Activated T-cell treated with anti-CD3 and anti-CD28 coated beads, Interleukin-2, amount 50 U/mL, for 72 hours (primary cell): ENCODE measurements around the gene ABL2. TPM values are rescaled to one million over a fixed set of nuclear protein-coding genes. Genes with fewer than 3 reads are reported as not detected.
"Not testable (repeated sequence)": the region's sequence is repeated elsewhere in the genome, so short reads cannot be mapped to it uniquely, and the experiment has no call there.

Experiments
- ATAC-seq, 2 donors: fragments of 150-1000 bp; cut with Tn5 transposase; replicated peaks in 1 of 2; 2 replicates each; pipeline ENCODE4 v1.10.0; 2021; ENCODE audit warnings: moderate library complexity in 2 of 2, mild to moderate bottlenecking in 1 of 2
- DNase-seq, 2 donors: peaks; one replicate each; pipeline ENCODE4 v3.0.0; 2021 to 2022; ENCODE audit warnings: mixed read lengths in 1 of 2
- H3K27ac Mint-ChIP-seq: one replicate; pipeline ENCODE4 v1.8.0; 2022; ENCODE audit warnings: mild to moderate bottlenecking, moderate library complexity, mixed read lengths
- H3K27me3 Mint-ChIP-seq: one replicate; pipeline ENCODE4 v1.8.0; 2022; ENCODE audit warnings: low read depth, mixed read lengths
- H3K36me3 Mint-ChIP-seq, 2 donors: one replicate each; pipeline ENCODE4 v1.8.0; 2022; ENCODE audit warnings: mixed read lengths in 2 of 2, mild to moderate bottlenecking in 1 of 2; ENCODE audit not compliant: insufficient read depth in 2 of 2
- H3K4me1 Mint-ChIP-seq: one replicate; pipeline ENCODE4 v1.8.0; 2022; ENCODE audit warnings: low read depth, mixed read lengths
- H3K4me3 Mint-ChIP-seq, 2 donors: one replicate each; pipeline ENCODE4 v1.8.0; 2022; ENCODE audit warnings: mild to moderate bottlenecking in 2 of 2, mixed read lengths in 2 of 2, moderate library complexity in 2 of 2
- H3K9me3 Mint-ChIP-seq, 2 donors: one replicate each; pipeline ENCODE4 v1.8.0; 2022; ENCODE audit warnings: mixed read lengths in 2 of 2
- total RNA-seq, 2 donors: library from RNA; stranded (reverse); gene quantifications; one replicate each; pipeline ENCODE4 v1.2.3, GENCODE V29; 2022

Gene ABL2
- total RNA-seq, 2 donors from 2014 or later: 11.9 to 12.2 TPM

- ATAC-seq (no peak), DNase-seq (no peak)
- H3K27me3 Mint-ChIP-seq: no peaks in the 10 kb centered on the region
- H3K4me3 Mint-ChIP-seq: no peak overlapping the region
- no peaks in the 10 kb centered on the region for H3K36me3 Mint-ChIP-seq
- H3K4me1 Mint-ChIP-seq: peaks cover 7% of the 10 kb centered on the region
- H3K27ac Mint-ChIP-seq: no peak overlapping the region
- H3K9me3 Mint-ChIP-seq: no peaks in the 10 kb centered on the region
These were observed 51.3 kb downstream of the ABL2 start for GRCh38 chr1:179178183-179178582.

- Mint-ChIP-seq H3K9me3 (no peaks in the 10 kb centered on the region), H3K27me3 (no peaks in the 10 kb centered on the region), H3K4me1 (peaks cover 7% of the 10 kb centered on the region), H3K27ac (no peak overlapping the region), H3K36me3 (no peaks in the 10 kb centered on the region), H3K4me3 (no peak overlapping the region)
- no peak for DNase-seq
- ATAC-seq: no peak
These were observed 51.9 kb downstream of the ABL2 start for GRCh38 chr1:179177615-179178014.

- H3K4me1 Mint-ChIP-seq: peaks cover 3% of the 10 kb centered on the region
These were observed 52.3 kb downstream of the ABL2 start for GRCh38 chr1:179177182-179177581.

GRCh38 chr1:179175011-179175841 lies 54.3 kb downstream of the ABL2 start:
- DNase-seq (no peak), ATAC-seq (no peak)
- no peaks in the 10 kb centered on the region for H3K9me3 Mint-ChIP-seq
- H3K4me3 Mint-ChIP-seq: no peak overlapping the region
- H3K36me3 Mint-ChIP-seq: no peaks in the 10 kb centered on the region
- no peaks in the 10 kb centered on the region for H3K27me3 Mint-ChIP-seq
- H3K4me1 Mint-ChIP-seq: no peaks in the 10 kb centered on the region
- H3K27ac Mint-ChIP-seq: no peak overlapping the region

More at GRCh38 chr1:179177182-179177581, 52.3 kb downstream of the ABL2 start:
- Mint-ChIP-seq H3K9me3 (no peaks in the 10 kb centered on the region), H3K27me3 (no peaks in the 10 kb centered on the region), H3K36me3 (no peaks in the 10 kb centered on the region), H3K4me3 (no peak overlapping the region), H3K27ac (no peak overlapping the region)
- no peak for DNase-seq
- ATAC-seq: no peak

- H3K27ac Mint-ChIP-seq, ATAC-seq, H3K9me3 Mint-ChIP-seq, H3K4me3 Mint-ChIP-seq, H3K36me3 Mint-ChIP-seq, H3K4me1 Mint-ChIP-seq, DNase-seq, H3K27me3 Mint-ChIP-seq: not testable (repeated sequence)
These were observed 59.1 kb downstream of the ABL2 start for GRCh38 chr1:179170468-179170770.

GRCh38 chr1:179169616-179170467 lies 59.6 kb downstream of the ABL2 start:
- DNase-seq (no peak), ATAC-seq (no peak)
- Mint-ChIP-seq H3K27me3 (no peaks in the 10 kb centered on the region), H3K4me1 (no peaks in the 10 kb centered on the region), H3K36me3 (no peaks in the 10 kb centered on the region), H3K4me3 (no peak overlapping the region), H3K27ac (no peak overlapping the region), H3K9me3 (no peaks in the 10 kb centered on the region)

- Mint-ChIP-seq H3K27me3 (no peaks in the 10 kb centered on the region), H3K4me1 (peaks cover 4% of the 10 kb centered on the region), H3K27ac (no peak overlapping the region), H3K4me3 (no peak overlapping the region), H3K9me3 (no peaks in the 10 kb centered on the region), H3K36me3 (no peaks in the 10 kb centered on the region)
- DNase-seq (no peak), ATAC-seq (no peak)
These were observed 60.9 kb downstream of the ABL2 start for GRCh38 chr1:179168536-179168935.

DNA sequence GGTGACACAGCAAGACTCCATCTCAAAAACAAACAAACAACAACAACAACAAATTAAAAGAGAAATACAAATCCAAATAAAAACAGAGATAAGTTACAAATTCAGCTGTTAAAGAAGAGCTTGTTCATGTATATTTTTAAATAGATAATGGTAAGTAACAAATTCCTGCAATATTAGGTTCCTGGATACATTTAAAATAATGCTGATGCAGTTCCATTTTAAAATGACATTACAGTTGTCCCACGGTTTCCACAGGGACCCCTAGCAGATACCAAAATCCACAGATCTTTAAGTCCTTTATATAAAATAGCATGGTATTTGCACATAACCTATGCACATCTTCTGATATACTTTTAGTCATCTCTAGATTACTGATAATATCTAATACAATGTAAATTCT lies 61.5 kb downstream of the ABL2 start:
- no peaks in the 10 kb centered on the region for H3K9me3 Mint-ChIP-seq
- peaks cover 5% of the 10 kb centered on the region for H3K4me1 Mint-ChIP-seq
- no peak overlapping the region for H3K4me3 Mint-ChIP-seq
- no peaks in the 10 kb centered on the region for H3K27me3 Mint-ChIP-seq
- no peak for ATAC-seq
- H3K36me3 Mint-ChIP-seq: no peaks in the 10 kb centered on the region
- no peak for DNase-seq
- H3K27ac Mint-ChIP-seq: no peak overlapping the region

DNA sequence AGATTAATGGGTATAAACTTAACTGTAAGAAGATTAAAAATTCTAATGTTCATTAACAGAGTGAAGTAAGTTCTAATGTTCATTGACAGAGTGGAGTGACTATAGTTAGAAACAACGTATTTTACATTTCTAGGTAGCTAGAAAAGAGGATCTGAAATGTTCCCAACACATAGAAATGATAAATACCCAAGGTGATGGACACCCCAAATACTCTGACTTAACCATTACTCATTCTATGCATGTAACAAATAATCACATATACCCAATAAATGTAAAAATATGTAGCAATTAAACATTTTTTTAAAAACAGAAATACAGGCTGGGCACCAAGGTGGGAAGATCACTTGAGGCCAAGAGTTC lies 62.1 kb downstream of the ABL2 start:
- Mint-ChIP-seq H3K27ac (no peak overlapping the region), H3K4me1 (peaks cover 5% of the 10 kb centered on the region), H3K4me3 (no peak overlapping the region), H3K9me3 (no peaks in the 10 kb centered on the region), H3K36me3 (no peaks in the 10 kb centered on the region), H3K27me3 (no peaks in the 10 kb centered on the region)
- DNase-seq (no peak), ATAC-seq (no peak)

GRCh38 chr1:179166663-179167417 lies 62.6 kb downstream of the ABL2 start:
- no peak for ATAC-seq
- Mint-ChIP-seq H3K4me3 (no peak overlapping the region), H3K27me3 (no peaks in the 10 kb centered on the region)

DNA sequence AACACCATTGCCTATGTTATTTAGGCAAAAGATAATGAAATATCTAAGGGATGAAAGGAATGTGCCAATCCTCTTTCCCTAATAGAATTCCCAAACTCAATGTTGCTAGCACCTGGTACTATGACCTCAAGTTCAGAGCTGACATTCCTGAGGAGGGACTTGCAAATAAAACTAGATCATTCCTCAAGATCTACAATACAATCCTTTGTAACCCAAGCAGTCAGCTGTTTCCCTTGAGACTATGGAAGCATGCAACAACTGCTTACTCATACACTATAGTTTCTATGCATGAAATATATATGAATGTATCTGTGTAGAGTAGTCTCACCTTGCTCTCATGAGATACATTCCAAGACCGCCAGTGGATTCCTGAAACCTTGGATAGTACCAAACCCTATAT lies 65.0 kb downstream of the ABL2 start:
- H3K27ac Mint-ChIP-seq: no peak overlapping the region
- H3K36me3 Mint-ChIP-seq: peaks cover 0 to 1% of the 10 kb centered on the region in 2 donors
- ATAC-seq: no peak
- H3K27me3 Mint-ChIP-seq: no peaks in the 10 kb centered on the region
- no peak for DNase-seq
- H3K4me1 Mint-ChIP-seq: peaks cover 10% of the 10 kb centered on the region
- H3K9me3 Mint-ChIP-seq: no peaks in the 10 kb centered on the region
- H3K4me3 Mint-ChIP-seq: no peak overlapping the region

More at GRCh38 chr1:179166663-179167417, 62.6 kb downstream of the ABL2 start:
- Mint-ChIP-seq H3K27ac (no peak overlapping the region), H3K9me3 (no peaks in the 10 kb centered on the region), H3K36me3 (peaks cover 0 to 1% of the 10 kb centered on the region in 2 donors), H3K4me1 (peaks cover 7% of the 10 kb centered on the region)
- DNase-seq: no peak

GRCh38 chr1:179156708-179157107 lies 72.8 kb downstream of the ABL2 start:
- Mint-ChIP-seq H3K27me3 (no peaks in the 10 kb centered on the region), H3K4me3 (no peak overlapping the region), H3K4me1 (peaks cover 8% of the 10 kb centered on the region), H3K36me3 (no peaks in the 10 kb centered on the region), H3K27ac (no peak overlapping the region), H3K9me3 (no peaks in the 10 kb centered on the region)
- ATAC-seq (no peak), DNase-seq (no peak)

DNA sequence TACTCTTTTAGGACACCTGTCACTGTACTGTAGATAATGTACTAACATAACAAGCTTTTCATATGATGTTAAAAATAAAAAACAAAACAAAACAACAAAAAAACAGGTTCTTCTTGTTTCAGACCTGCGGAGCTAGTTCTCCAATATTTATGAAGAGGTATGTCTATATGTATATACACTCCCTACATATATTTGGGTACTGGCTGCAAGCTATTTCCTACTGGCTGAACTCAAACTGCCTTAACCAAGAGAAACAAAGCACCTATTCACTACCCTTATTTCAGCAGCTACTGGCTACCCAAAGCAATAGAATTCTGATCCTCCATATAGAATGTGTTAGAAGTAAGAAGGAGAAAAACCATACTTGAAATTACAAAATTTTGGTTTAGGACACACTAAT lies 73.5 kb downstream of the ABL2 start:
- no peak for ATAC-seq
- Mint-ChIP-seq H3K27ac (no peak overlapping the region), H3K27me3 (no peaks in the 10 kb centered on the region), H3K36me3 (no peaks in the 10 kb centered on the region), H3K9me3 (no peaks in the 10 kb centered on the region), H3K4me3 (no peak overlapping the region), H3K4me1 (peaks cover 6% of the 10 kb centered on the region)
- no peak for DNase-seq
